ENCODE data around the gene KCNMA1. TPM values are rescaled to one million over a fixed set of nuclear protein-coding genes. Genes with fewer than 3 reads are reported as not detected.

The KCNMA1 gene
- total and polyA plus RNA-seq, 3 donors from 2014 or later = 13.6 to 36.1 (median 24.7) TPM

DNA sequence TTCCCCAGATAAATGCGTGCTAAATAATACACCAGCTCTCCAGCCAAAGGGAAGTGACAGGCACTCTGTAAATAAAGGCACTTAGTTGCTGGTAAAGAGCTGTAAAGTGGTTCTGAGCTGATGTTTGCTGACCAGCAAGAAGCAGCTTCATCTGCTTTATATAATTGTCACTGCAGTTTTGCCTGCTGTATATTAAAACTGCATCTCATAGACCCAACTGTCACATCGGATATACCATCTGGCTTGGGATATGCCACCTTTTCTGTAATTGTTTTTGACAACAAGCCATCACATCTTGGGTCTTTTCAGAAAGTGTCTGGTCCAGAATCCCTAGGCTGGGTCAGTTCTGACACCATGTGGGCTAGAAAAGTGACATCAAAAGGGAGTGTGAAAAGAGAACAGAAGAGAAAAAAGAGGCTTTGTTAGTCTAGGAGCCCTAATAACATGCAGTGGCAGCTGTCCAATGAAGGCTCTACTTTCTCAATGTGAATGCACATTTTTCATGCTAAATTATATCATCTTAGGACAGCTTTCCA, 697.6 kb downstream of the KCNMA1 start:
- TF ChIP-seq POLR2A (IDR thresholded peaks at IDR 0.05) = no peak
- Histone ChIP-seq H3K27me3 (no peaks in the 10 kb centered on the region), H3K27ac (no peak overlapping the region), H3K36me3 (ENCODE audit: low read depth, missing control alignments) (no peaks in the 10 kb centered on the region), H3K4me3 (no peak overlapping the region), H3K9me3 (no peaks in the 10 kb centered on the region), H3K4me1 (peaks cover 3% of the 10 kb centered on the region)
- no peak for DNase-seq
- WGBS, 2 donors = 80 to 83% methylated on average over 2 of the region's 2 CpGs
- intact Hi-C loops (cut with DNase I; ENCODE audit: low total_unique reads) = no loop called here

DNA sequence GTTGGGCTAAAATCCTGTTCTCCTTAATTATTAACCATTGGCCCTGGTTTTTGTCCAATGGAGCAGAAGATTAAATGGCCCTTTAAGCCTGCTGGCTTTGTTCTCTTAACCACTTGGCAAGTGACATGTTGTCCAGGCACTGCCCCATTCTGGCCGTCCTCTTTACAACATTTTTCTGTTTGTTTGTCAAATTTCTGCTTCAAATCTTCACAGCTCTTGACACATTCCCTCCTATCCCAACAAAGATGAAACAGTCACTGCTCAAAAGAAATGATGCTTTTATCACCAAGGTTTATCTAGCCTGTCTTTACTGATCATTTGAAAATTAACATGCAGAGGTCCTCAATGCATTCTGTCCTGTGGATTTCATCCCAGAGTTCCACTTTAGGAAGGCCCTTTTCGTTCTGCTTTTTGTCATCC, 700.4 kb downstream of the KCNMA1 start:
- H3K4me1 ChIP-seq = no peaks in the 10 kb centered on the region
- no peak overlapping the region for H3K27ac ChIP-seq
- 53 to 55% methylated on average over 2 of the region's 2 CpGs for WGBS, 2 donors
- H3K9me3 ChIP-seq = no peaks in the 10 kb centered on the region
- no peak for DNase-seq
- H3K4me3 ChIP-seq = no peak overlapping the region
- H3K27me3 ChIP-seq = no peaks in the 10 kb centered on the region
- no peak for TF ChIP-seq POLR2A (IDR thresholded peaks at IDR 0.05)
- TF ChIP-seq, protein P1, sequence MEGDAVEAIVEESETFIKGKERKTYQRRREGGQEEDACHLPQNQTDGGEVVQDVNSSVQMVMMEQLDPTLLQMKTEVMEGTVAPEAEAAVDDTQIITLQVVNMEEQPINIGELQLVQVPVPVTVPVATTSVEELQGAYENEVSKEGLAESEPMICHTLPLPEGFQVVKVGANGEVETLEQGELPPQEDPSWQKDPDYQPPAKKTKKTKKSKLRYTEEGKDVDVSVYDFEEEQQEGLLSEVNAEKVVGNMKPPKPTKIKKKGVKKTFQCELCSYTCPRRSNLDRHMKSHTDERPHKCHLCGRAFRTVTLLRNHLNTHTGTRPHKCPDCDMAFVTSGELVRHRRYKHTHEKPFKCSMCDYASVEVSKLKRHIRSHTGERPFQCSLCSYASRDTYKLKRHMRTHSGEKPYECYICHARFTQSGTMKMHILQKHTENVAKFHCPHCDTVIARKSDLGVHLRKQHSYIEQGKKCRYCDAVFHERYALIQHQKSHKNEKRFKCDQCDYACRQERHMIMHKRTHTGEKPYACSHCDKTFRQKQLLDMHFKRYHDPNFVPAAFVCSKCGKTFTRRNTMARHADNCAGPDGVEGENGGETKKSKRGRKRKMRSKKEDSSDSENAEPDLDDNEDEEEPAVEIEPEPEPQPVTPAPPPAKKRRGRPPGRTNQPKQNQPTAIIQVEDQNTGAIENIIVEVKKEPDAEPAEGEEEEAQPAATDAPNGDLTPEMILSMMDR (IDR thresholded peaks at IDR 0.05) = no peak
- no peaks in the 10 kb centered on the region for H3K36me3 ChIP-seq (ENCODE audit: low read depth, missing control alignments)
- intact Hi-C loops (cut with DNase I; ENCODE audit: low total_unique reads) = no loop called here

GRCh38 chr10:76935941-76936613, 701.5 kb downstream of the KCNMA1 start:
- Histone ChIP-seq H3K4me3 (no peak overlapping the region), H3K27ac (no peak overlapping the region), H3K36me3 (ENCODE audit: low read depth, missing control alignments) (no peaks in the 10 kb centered on the region), H3K27me3 (no peaks in the 10 kb centered on the region), H3K9me3 (no peaks in the 10 kb centered on the region), H3K4me1 (no peaks in the 10 kb centered on the region)
- 67 to 75% methylated on average over 4 of the region's 4 CpGs for WGBS, 2 donors
- no peak for TF ChIP-seq POLR2A (IDR thresholded peaks at IDR 0.05)
- TF ChIP-seq, protein P1 (IDR thresholded peaks at IDR 0.05) = no peak
- intact Hi-C loops (cut with DNase I; ENCODE audit: low total_unique reads) = no loop called here
- DNase-seq = no peak

GRCh38 chr10:76928565-76928964, 709.0 kb downstream of the KCNMA1 start:
- Histone ChIP-seq H3K27me3 (no peaks in the 10 kb centered on the region), H3K4me3 (no peak overlapping the region), H3K4me1 (no peaks in the 10 kb centered on the region), H3K36me3 (ENCODE audit: low read depth, missing control alignments) (no peaks in the 10 kb centered on the region), H3K27ac (no peak overlapping the region), H3K9me3 (no peaks in the 10 kb centered on the region)
- intact Hi-C loops (cut with DNase I; ENCODE audit: low total_unique reads) = no loop called here
- TF ChIP-seq, protein P1 (IDR thresholded peaks at IDR 0.05) = no peak
- TF ChIP-seq POLR2A (IDR thresholded peaks at IDR 0.05) = no peak
- DNase-seq = no peak
- WGBS, 2 donors = 97 to 98% methylated on average over 7 of the region's 7 CpGs

DNA sequence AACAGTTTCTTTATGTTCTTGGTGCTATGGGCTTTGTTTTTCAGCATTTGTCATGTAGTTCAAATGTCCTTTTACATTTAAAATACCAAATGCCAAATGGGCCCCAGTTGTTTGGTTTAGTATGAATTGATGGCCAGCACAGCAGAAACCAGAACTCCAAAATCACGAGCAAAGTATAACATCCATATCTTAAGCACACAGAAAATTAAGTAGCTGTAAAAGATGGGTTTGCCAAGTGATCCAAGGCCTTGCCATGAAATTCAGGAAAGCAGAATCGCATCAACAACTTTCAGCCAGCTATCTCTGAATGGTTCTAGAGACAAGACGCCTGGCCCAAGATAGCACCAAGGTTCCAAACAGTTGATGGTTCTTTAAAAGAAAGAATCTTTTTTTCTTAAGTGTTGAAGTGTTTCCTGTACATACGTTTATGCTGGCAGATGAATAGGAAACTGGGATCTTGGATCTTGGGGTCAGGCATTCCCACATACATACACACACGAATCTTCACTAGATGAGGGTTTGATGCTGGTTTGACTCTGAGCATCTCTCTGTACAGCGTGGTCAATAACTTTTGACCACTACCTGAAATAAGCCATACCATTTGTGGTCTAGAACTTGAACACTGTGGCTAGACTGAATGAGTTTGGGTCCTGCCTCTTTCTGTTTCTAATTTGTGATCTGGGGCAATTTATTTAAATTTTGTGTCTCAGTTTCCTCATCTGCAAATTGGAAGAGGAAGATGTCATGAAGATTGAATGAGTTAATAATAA, 711.8 kb downstream of the KCNMA1 start:
- no peak overlapping the region for H3K4me3 ChIP-seq
- WGBS, 2 donors = 87 to 89% methylated on average over 6 of the region's 6 CpGs
- no peaks in the 10 kb centered on the region for H3K9me3 ChIP-seq
- intact Hi-C loops (cut with DNase I; ENCODE audit: low total_unique reads) = no loop called here
- no peaks in the 10 kb centered on the region for H3K36me3 ChIP-seq (ENCODE audit: low read depth, missing control alignments)
- no peak for TF ChIP-seq POLR2A (IDR thresholded peaks at IDR 0.05)
- TF ChIP-seq, protein P1 (IDR thresholded peaks at IDR 0.05) = no peak
- H3K4me1 ChIP-seq = no peaks in the 10 kb centered on the region
- H3K27ac ChIP-seq = no peak overlapping the region
- H3K27me3 ChIP-seq = no peaks in the 10 kb centered on the region
- no peak for DNase-seq
